Measurements from ENCODE around the gene COPS6.
A peak's percentile ranks its signal among the peaks of the same experiment; 100 is the strongest.

The COPS6 gene

GRCh38 chr7:100048680-100049079, 40.1 kb upstream of the COPS6 start:
- 0 out of 2 replicates have a peak, but pooled peaks cover 4% of the 10 kb centered on the region for H3K27me3 ChIP-seq (replicated peaks; ENCODE audit: insufficient read depth, low read length)
- no peak overlapping the region for H3K27ac ChIP-seq (ENCODE audit: low read length)
- no peak overlapping the region for H3K4me3 ChIP-seq (ENCODE audit: low read length)
- H3F3A ChIP-seq (ENCODE audit: insufficient read depth, low read length), result no peaks in the 10 kb centered on the region; the same call in 1 of the 2 replicates
- peaks cover 3% of the 10 kb centered on the region; the same call in 1 of the 2 replicates for H3K4me1 ChIP-seq (ENCODE audit: low read length)
- DNase-seq, result peak; percentile 7
- H2AFZ ChIP-seq (ENCODE audit: low read length), result peak overlapping the region; percentile 84; the same call in 1 of the 2 replicates
- H4K20me1 ChIP-seq (ENCODE audit: insufficient read depth, low read length), result no peaks in the 10 kb centered on the region
- no peaks in the 10 kb centered on the region for H3K9me3 ChIP-seq (replicated peaks; ENCODE audit: insufficient read depth, low read length)
- H3K36me3 ChIP-seq (replicated peaks; ENCODE audit: insufficient read depth, low read length), result no peaks in the 10 kb centered on the region
- H3K9ac ChIP-seq (ENCODE audit: low read length), result no peak overlapping the region
- H3K9me2 ChIP-seq (replicated peaks; ENCODE audit: insufficient read depth, low read length), result no peaks in the 10 kb centered on the region
- no peaks in the 10 kb centered on the region for H3K79me2 ChIP-seq (ENCODE audit: low read length)
- no peak overlapping the region; the same call in 1 of the 2 replicates for H3K4me2 ChIP-seq (ENCODE audit: low read depth, low read length)
- TF ChIP-seq CTCF (IDR thresholded peaks at IDR 0.05; ENCODE audit: low read length), result no peak
- TF ChIP-seq EZH2phosphoT487 (IDR thresholded peaks at IDR 0.05; ENCODE audit: low read length), result no peak
- no peak for TF ChIP-seq EZH2 (optimal IDR thresholded peaks at IDR 0.05; ENCODE audit: low read depth, low read length)

GRCh38 chr7:100049441-100050291, 39.1 kb upstream of the COPS6 start, which contains the start of gene ZSCAN21:
Gene ZSCAN21 (plus strand): TSS chr7:100049774. CDS start chr7:100057007, 7,233 bp downstream.
- Histone ChIP-seq H3K27me3 (replicated peaks; ENCODE audit: insufficient read depth, low read length) (0 out of 2 replicates have a peak, but pooled peaks cover 4% of the 10 kb centered on the region), H3K4me3 (ENCODE audit: low read length) (peak within 1 kb of the TSS; percentile 77), H3F3A (ENCODE audit: insufficient read depth, low read length) (no peaks in the 10 kb centered on the region; the same call in 1 of the 2 replicates), H2AFZ (ENCODE audit: low read length) (peak within 1 kb of the TSS; percentile 84), H3K9ac (ENCODE audit: low read length) (peak within 1 kb of the TSS; percentile 67), H3K36me3 (replicated peaks; ENCODE audit: insufficient read depth, low read length) (no peaks in the 10 kb centered on the region), H3K4me2 (ENCODE audit: low read depth, low read length) (peak within 1 kb of the TSS; percentile 68), H3K27ac (ENCODE audit: low read length) (peak within 1 kb of the TSS; percentile 44; the same call in 1 of the 2 replicates), H4K20me1 (ENCODE audit: insufficient read depth, low read length) (no peaks in the 10 kb centered on the region), H3K9me2 (replicated peaks; ENCODE audit: insufficient read depth, low read length) (no peaks in the 10 kb centered on the region), H3K4me1 (ENCODE audit: low read length) (peaks cover 3% of the 10 kb centered on the region; the same call in 1 of the 2 replicates), H3K9me3 (replicated peaks; ENCODE audit: insufficient read depth, low read length) (no peaks in the 10 kb centered on the region), H3K79me2 (ENCODE audit: low read length) (no peaks in the 10 kb centered on the region)
- TF ChIP-seq EZH2 (optimal IDR thresholded peaks at IDR 0.05; ENCODE audit: low read depth, low read length), result no peak
- TF ChIP-seq EZH2phosphoT487 (IDR thresholded peaks at IDR 0.05; ENCODE audit: low read length), result no peak
- no peak for TF ChIP-seq CTCF (IDR thresholded peaks at IDR 0.05; ENCODE audit: low read length)
- DNase-seq, result peak; percentile 74

- Histone ChIP-seq H3K4me1 (ENCODE audit: low read length) (peaks cover 3% of the 10 kb centered on the region; the same call in 1 of the 2 replicates), H3K4me3 (ENCODE audit: low read length) (no peak overlapping the region), H3K9ac (ENCODE audit: low read length) (no peak overlapping the region), H3K4me2 (ENCODE audit: low read depth, low read length) (no peak overlapping the region), H3K27me3 (replicated peaks; ENCODE audit: insufficient read depth, low read length) (0 out of 2 replicates have a peak, but pooled peaks cover 4% of the 10 kb centered on the region), H3K36me3 (replicated peaks; ENCODE audit: insufficient read depth, low read length) (no peaks in the 10 kb centered on the region), H3F3A (ENCODE audit: insufficient read depth, low read length) (no peaks in the 10 kb centered on the region), H4K20me1 (ENCODE audit: insufficient read depth, low read length) (no peaks in the 10 kb centered on the region), H2AFZ (ENCODE audit: low read length) (no peak overlapping the region), H3K79me2 (ENCODE audit: low read length) (no peaks in the 10 kb centered on the region), H3K9me3 (replicated peaks; ENCODE audit: insufficient read depth, low read length) (no peaks in the 10 kb centered on the region), H3K27ac (ENCODE audit: low read length) (no peak overlapping the region), H3K9me2 (replicated peaks; ENCODE audit: insufficient read depth, low read length) (no peaks in the 10 kb centered on the region)
- no peak for DNase-seq
- no peak for TF ChIP-seq EZH2phosphoT487 (IDR thresholded peaks at IDR 0.05; ENCODE audit: low read length)
Observed at GRCh38 chr7:100051611-100052010, 37.2 kb upstream of the COPS6 start.

Data from MM.1S (cell line).